SK-N-SH treated with all-trans-retinoic acid at 6 μM for 48 hours (cell line): ENCODE measurements around the gene UTRN.

ENCODE experiments used
- ATAC-seq: fragments of 200-7000 bp; cut with Tn5 transposase; 3 replicates; pipeline ENCODE4 v1.9.1; 2020; ENCODE audit warnings: mild to moderate bottlenecking, moderate library complexity
- ARNTL ChIP-seq: fragments of 450-650 bp; formaldehyde crosslinking; IDR thresholded peaks from 2 replicates; pipeline ENCODE4 v1.5.0; 2020; ENCODE audit warnings: low read depth, mild to moderate bottlenecking, moderate library complexity, borderline replicate concordance
- BACH2 ChIP-seq: fragments of 250-450 bp; sonication (Bioruptor Pico); IDR thresholded peaks from 2 replicates; pipeline ENCODE4 v1.9.0; 2021; ENCODE audit warnings: mild to moderate bottlenecking, borderline replicate concordance
- CREB5 ChIP-seq: fragments of 250-450 bp; sonication (Bioruptor Pico); IDR thresholded peaks from 2 replicates; pipeline ENCODE4 v1.5.1; 2020; ENCODE audit warnings: low read depth, mild to moderate bottlenecking, moderate library complexity
- CSDC2 ChIP-seq: fragments of 250-450 bp; sonication (Bioruptor Pico); IDR thresholded peaks from 2 replicates; pipeline ENCODE4 v1.5.0; 2020; ENCODE audit warnings: mild to moderate bottlenecking, moderate library complexity
- CSRNP3 ChIP-seq: fragments of 250-450 bp; sonication (Bioruptor Pico); IDR thresholded peaks from 2 replicates; pipeline ENCODE4 v1.5.1; 2021; ENCODE audit warnings: mild to moderate bottlenecking, moderate library complexity
- ESRRG ChIP-seq: fragments of 250-450 bp; sonication (Bioruptor Pico); IDR thresholded peaks from 2 replicates; pipeline ENCODE4 v1.6.1; 2021; ENCODE audit warnings: mild to moderate bottlenecking
- GLIS3 ChIP-seq: fragments of 250-450 bp; sonication (Bioruptor Pico); IDR thresholded peaks from 2 replicates; pipeline ENCODE4 v1.5.0; 2020; ENCODE audit warnings: mild to moderate bottlenecking, moderate library complexity
- ISL1 ChIP-seq: fragments of 250-450 bp; sonication (Bioruptor Pico); IDR thresholded peaks from 2 replicates; pipeline ENCODE4 v2.1.2; 2022; ENCODE audit warnings: mild to moderate bottlenecking, moderate library complexity
- OSR1 ChIP-seq: fragments of 250-450 bp; sonication (Bioruptor Pico); IDR thresholded peaks from 2 replicates; pipeline ENCODE4 v1.8.0; 2022; ENCODE audit warnings: moderate library complexity, mild to moderate bottlenecking, inconsistent platforms
- PATZ1 ChIP-seq: fragments of 250-450 bp; sonication (Bioruptor Pico); IDR thresholded peaks from 2 replicates; pipeline ENCODE4 v1.8.0; 2020; ENCODE audit warnings: mild to moderate bottlenecking, moderate library complexity, borderline replicate concordance
- POU6F1 ChIP-seq: fragments of 250-450 bp; sonication (Bioruptor Pico); IDR thresholded peaks from 2 replicates; pipeline ENCODE4 v1.8.0; 2021; ENCODE audit warnings: low read depth, mild to moderate bottlenecking, moderate library complexity, borderline replicate concordance
- PPARA ChIP-seq: fragments of 250-450 bp; sonication (Bioruptor Pico); IDR thresholded peaks from 2 replicates; pipeline ENCODE4 v1.5.0; 2020; ENCODE audit warnings: mild to moderate bottlenecking, borderline replicate concordance
- RARB ChIP-seq: fragments of 250-450 bp; sonication (Bioruptor Pico); IDR thresholded peaks from 2 replicates; pipeline ENCODE4 v1.8.0; 2021; ENCODE audit warnings: mild to moderate bottlenecking, moderate library complexity
- SNAI2 ChIP-seq: fragments of 250-450 bp; sonication (Bioruptor Pico); IDR thresholded peaks from 2 replicates; pipeline ENCODE4 v1.5.0; 2020; ENCODE audit warnings: mild to moderate bottlenecking, moderate library complexity
- TCF4 ChIP-seq: fragments of 250-450 bp; sonication (Bioruptor Pico); IDR thresholded peaks from 2 replicates; pipeline ENCODE4 v1.8.0; 2021; ENCODE audit warnings: mild to moderate bottlenecking, moderate library complexity, borderline replicate concordance
- TOX ChIP-seq: fragments of 250-450 bp; sonication (Bioruptor Pico); IDR thresholded peaks from 2 replicates; pipeline ENCODE4 v1.8.0; 2021; ENCODE audit warnings: mild to moderate bottlenecking, moderate library complexity, borderline replicate concordance
- TSHZ2 ChIP-seq: fragments of 250-450 bp; sonication (Bioruptor Pico); IDR thresholded peaks from 2 replicates; pipeline ENCODE4 v1.5.0; 2020; ENCODE audit warnings: mild to moderate bottlenecking, moderate library complexity
- ZC3H10 ChIP-seq: fragments of 250-450 bp; sonication (Bioruptor Pico); IDR thresholded peaks from 2 replicates; pipeline ENCODE4 v1.5.1; 2021; ENCODE audit warnings: mild to moderate bottlenecking, moderate library complexity
- ZFP3 ChIP-seq: fragments of 250-450 bp; sonication (Bioruptor Pico); IDR thresholded peaks from 2 replicates; pipeline ENCODE4 v1.5.0; 2020; ENCODE audit warnings: mild to moderate bottlenecking, moderate library complexity
- ZFP30 ChIP-seq: fragments of 450-650 bp; formaldehyde crosslinking; IDR thresholded peaks from 2 replicates; pipeline ENCODE4 v1.5.0; 2022; ENCODE audit warnings: mild to moderate bottlenecking, moderate library complexity
- ZNF565 ChIP-seq: fragments of 450-650 bp; formaldehyde crosslinking; conservative IDR thresholded peaks from 2 replicates; pipeline ENCODE4 v1.5.0; 2020; ENCODE audit warnings: low read depth, mild to moderate bottlenecking, moderate library complexity
- ZNF70 ChIP-seq: fragments of 450-650 bp; formaldehyde crosslinking; IDR thresholded peaks from 2 replicates; pipeline ENCODE4 v1.5.0; 2020; ENCODE audit warnings: mild to moderate bottlenecking, moderate library complexity
- ZNF8 ChIP-seq: fragments of 450-650 bp; formaldehyde crosslinking; IDR thresholded peaks from 2 replicates; pipeline ENCODE4 v1.5.0; 2020; ENCODE audit warnings: mild to moderate bottlenecking, moderate library complexity

Gene UTRN

GRCh38 chr6:144305985-144306384 lies 20.9 kb downstream of the UTRN start:
- peak; percentile 67 for ATAC-seq
- TF ChIP-seq ZFP3 (no peak), TCF4 (CRISPR knock-in tag) (no peak), PPARA (CRISPR knock-in tag) (no peak), BACH2 (CRISPR knock-in tag) (no peak), TOX (CRISPR knock-in tag) (no peak), ZNF8 (no peak), CSDC2 (CRISPR knock-in tag) (no peak), RARB (no peak), ZFP30 (CRISPR knock-in tag) (no peak), CREB5 (CRISPR knock-in tag) (no peak), TSHZ2 (CRISPR knock-in tag) (no peak), OSR1 (CRISPR knock-in tag) (no peak), ISL1 (CRISPR knock-in tag) (no peak), ESRRG (CRISPR knock-in tag) (no peak), CSRNP3 (CRISPR knock-in tag) (no peak), ZNF565 (CRISPR knock-in tag) (no peak), SNAI2 (CRISPR knock-in tag) (no peak), ZNF70 (CRISPR knock-in tag) (no peak), ARNTL (CRISPR knock-in tag) (no peak), PATZ1 (CRISPR knock-in tag) (no peak)
- TF ChIP-seq, all 23 proteins: peak for 0

- TF ChIP-seq ISL1 (CRISPR knock-in tag) (no peak), OSR1 (CRISPR knock-in tag) (no peak), RARB (no peak), ZNF8 (no peak), POU6F1 (no peak), ZNF70 (CRISPR knock-in tag) (no peak), ESRRG (CRISPR knock-in tag) (no peak), PATZ1 (CRISPR knock-in tag) (no peak), ZFP30 (CRISPR knock-in tag) (no peak), ZC3H10 (CRISPR knock-in tag) (no peak), GLIS3 (no peak)
- TF ChIP-seq, all 23 proteins: peak for 0
- ATAC-seq, result no peak
These were observed 22.7 kb downstream of the UTRN start for GRCh38 chr6:144307880-144308279.
